HepG2 (cell line): ENCODE data around the gene AIDA. TPM values are rescaled to one million over a fixed set of nuclear protein-coding genes. Genes with fewer than 3 reads are reported as not detected.
A peak's percentile ranks its signal among the peaks of the same experiment; 100 is the strongest.

ENCODE experiments used
- ATAC-seq: fragments of 200-7000 bp; cut with Tn5 transposase; 3 replicates; pipeline ENCODE4 v1.9.1; 2020; ENCODE audit warnings: mild to moderate bottlenecking, moderate library complexity
- BruUV-seq: library from RNA; stranded (reverse); fragments of 400-500 nt; replicated peaks from 2 replicates; lab custom pipeline; 2021; lab: Mats Ljungman, UMichigan
- CTCF ChIA-PET: fragments of 300-600 bp; formaldehyde crosslinking; extraction: SDS; loops from one replicate; lab custom pipeline; 2021; ENCODE audit warnings: low total read pairs, inconsistent platforms, low intra/inter-chr PET ratio; lab: Yijun Ruan, JAX
- POLR2A ChIA-PET: fragments of 350-600 bp; sonication (Branson Sonifier 250); formaldehyde crosslinking; loops from one replicate; lab custom pipeline; 2020; ENCODE audit warnings: antibody characterized with exemption, inconsistent platforms; lab: Yijun Ruan, JAX
- DNase-seq: peaks from one replicate; pipeline ENCODE4 v3.0.0-alpha.2; 2015; ENCODE audit warnings: low spot score
- FAIRE-seq: peaks from 3 replicates; lab custom pipeline; 2011; peaks lifted over from hg19 to GRCh38; lab: Jason Lieb, UNC
- H2AFZ ChIP-seq: one replicate; pipeline ENCODE4 v1.6.1; 2011; ENCODE audit warnings: low read length, inconsistent platforms
- H3K27ac ChIP-seq: fragments of 300-600 bp; 3 replicates; pipeline ENCODE4 v1.8.0; 2011; ENCODE audit warnings: mixed run types, mild to moderate bottlenecking, mixed read lengths, low read length, inconsistent platforms; ENCODE audit not compliant: insufficient read depth; ENCODE audit errors: extremely low read length
- H3K27me3 ChIP-seq, 2 experiments: fragments of 200-600 bp in 1 of 2; 2 replicates in 1 of 2; 3 replicates in 1 of 2; pipeline versions ENCODE4 v1.6.0 to v1.8.0; 2011; ENCODE audit warnings: low read length in 2 of 2, mild to moderate bottlenecking in 2 of 2, moderate library complexity in 2 of 2, inconsistent platforms in 1 of 2; ENCODE audit not compliant: insufficient read depth in 2 of 2, control insufficient read depth in 1 of 2
- H3K36me3 ChIP-seq, 2 experiments: fragments of 200-600 bp in 1 of 2; replicated peaks in 1 of 2; 2 replicates in 1 of 2; 3 replicates in 1 of 2; pipeline versions ENCODE4 v1.5.1 to v1.8.0; 2011; ENCODE audit warnings: low read length in 2 of 2, inconsistent platforms in 1 of 2; ENCODE audit not compliant: insufficient read depth in 2 of 2, control insufficient read depth in 1 of 2
- H3K4me1 ChIP-seq: 2 replicates; pipeline ENCODE4 v1.5.1; 2012; ENCODE audit warnings: low read length, inconsistent platforms; ENCODE audit not compliant: insufficient read depth
- H3K4me2 ChIP-seq: 2 replicates; pipeline ENCODE4 v1.6.0; 2011; ENCODE audit warnings: low read depth, low read length, inconsistent platforms
- H3K4me3 ChIP-seq, 3 experiments: fragments of 200-600 bp in 1 of 3; sonication (generic), shearing (Covaris generic) in 1 of 3; replicated peaks in 1 of 3; 2 replicates each; pipeline ENCODE4 v1.5.1; 2011 to 2016; ENCODE audit warnings: low read length in 3 of 3, inconsistent platforms in 2 of 3, low read depth in 2 of 3, mild to moderate bottlenecking in 2 of 3, control low read depth in 1 of 3, mixed read lengths in 1 of 3; ENCODE audit not compliant: insufficient read depth in 1 of 3
- H3K79me2 ChIP-seq: one replicate; pipeline ENCODE4 v1.6.1; 2011; ENCODE audit warnings: low read length, inconsistent platforms; ENCODE audit not compliant: insufficient read depth
- H3K9ac ChIP-seq: 2 replicates; pipeline ENCODE4 v1.6.0; 2011; ENCODE audit warnings: mild to moderate bottlenecking, low read depth, low read length, inconsistent platforms; ENCODE audit not compliant: insufficient read depth
- H3K9me3 ChIP-seq: 2 replicates; pipeline ENCODE4 v1.5.1; 2012; ENCODE audit warnings: mild to moderate bottlenecking, low read length
- H4K20me1 ChIP-seq: 2 replicates; pipeline ENCODE4 v1.6.0; 2011; ENCODE audit warnings: inconsistent platforms, mild to moderate bottlenecking, low read length, moderate library complexity; ENCODE audit not compliant: insufficient read depth
- CEBPG ChIP-seq: IDR thresholded peaks from 2 replicates; pipeline ENCODE4 v1.6.1; 2016
- E2F5 ChIP-seq: sonication (generic); formaldehyde crosslinking; conservative IDR thresholded peaks from 2 replicates; pipeline ENCODE4 v1.4.0; 2020; ENCODE audit warnings: missing genetic modification reagents
- MED8 ChIP-seq: sonication (generic); formaldehyde crosslinking; IDR thresholded peaks from 2 replicates; pipeline ENCODE4 v1.8.1; 2023; ENCODE audit warnings: mild to moderate bottlenecking, missing genetic modification reagents; ENCODE audit not compliant: insufficient replicate concordance
- PRDM15 ChIP-seq: sonication (generic); formaldehyde crosslinking; IDR thresholded peaks from 2 replicates; pipeline ENCODE4 v1.4.0; 2020; ENCODE audit warnings: missing genetic modification reagents
- TMF1 ChIP-seq: sonication (generic); formaldehyde crosslinking; IDR thresholded peaks from 2 replicates; pipeline ENCODE4 v1.8.1; 2022; ENCODE audit warnings: low read depth, missing genetic modification reagents
- ZNF17 ChIP-seq: sonication (generic); formaldehyde crosslinking; IDR thresholded peaks from 2 replicates; pipeline ENCODE4 v1.5.0; 2020; ENCODE audit warnings: mild to moderate bottlenecking, missing genetic modification reagents
- ZNF557 ChIP-seq: sonication (generic); formaldehyde crosslinking; IDR thresholded peaks from 2 replicates; pipeline ENCODE4 v1.4.0; 2020; ENCODE audit warnings: missing genetic modification reagents
- ZNF644 ChIP-seq: IDR thresholded peaks from 2 replicates; pipeline ENCODE4 v1.6.1; 2016; ENCODE audit warnings: low read depth
- WGBS: methylation state at CpG from one replicate; pipeline ENCODE4 v1.1.6; 2017; ENCODE audit warnings: low lambda C conversion rate; 5-methylcytosine and 5-hydroxymethylcytosine counted together
- in situ Hi-C: cut with HindIII; loops from 2 replicates; pipeline ENCODE4 v1.10.0; 2017; ENCODE audit warnings: low pct_unique_long_range_greater_than_20kb; ENCODE audit not compliant: extremely low pct_ligation_motif_present
- intact Hi-C: fragments of 100-400 bp; cut with micrococcal nuclease; formaldehyde crosslinking; loops from one replicate; pipeline ENCODE4 v1.10.0; 2022; ENCODE audit not compliant: unreplicated experiment
- polyA plus RNA-seq, 8 experiments: library from polyadenylated mRNA; depleted of rRNA in 3 of 8; stranded (reverse) in 7 of 8; unstranded in 1 of 8; fragments of >200 nt; fragmentation: Illumina TruSeq in 4 of 8; extraction: Trizol in 4 of 8; gene quantifications; 2 replicates each; pipeline versions ENCODE4 v1.2.1 to v1.2.3, GENCODE V29; 2011 to 2016; ENCODE audit warnings: low read depth in 4 of 8, missing spikeins in 1 of 8, mixed read lengths in 1 of 8; ENCODE audit not compliant: insufficient read depth in 1 of 8
- total RNA-seq, 5 experiments: library from RNA; depleted of rRNA; stranded (reverse); fragments of >200 nt; fragmentation: Illumina TruSeq; extraction: Trizol; gene quantifications; 2 replicates each; pipeline ENCODE4 v1.2.3, GENCODE V29; 2016; ENCODE audit warnings: low read depth in 1 of 5

Gene AIDA
- total and polyA plus RNA-seq, 2 of the 13 experiments (the other 11 are each of a cell fraction or from before 2014, with no cell fraction given), result 17.5 to 35.4 TPM

GRCh38 chr1:222739929-222740328, 27.6 kb upstream of the AIDA start:
- Histone ChIP-seq H2AFZ (no peak overlapping the region), H3K4me3 (no peak overlapping the region), H3K36me3 (0 out of 5 replicates have a peak, but pooled peaks cover 0 to 6% of the 10 kb centered on the region in 2 experiments), H4K20me1 (no peaks in the 10 kb centered on the region), H3K79me2 (no peaks in the 10 kb centered on the region), H3K27ac (no peak overlapping the region), H3K9ac (no peak overlapping the region), H3K4me2 (no peak overlapping the region), H3K9me3 (no peaks in the 10 kb centered on the region), H3K27me3 (no peaks in the 10 kb centered on the region), H3K4me1 (no peaks in the 10 kb centered on the region)
- intact Hi-C loops, result loop anchor here (1.0 kb wide), 1 partner anchor 341 kb away; no protein-coding TSS in a partner anchor
- DNase-seq (no peak), FAIRE-seq (no peak), ATAC-seq (0 out of 3 replicates have a peak, but pooled peaks have one; percentile 28)
- POLR2A ChIA-PET, result no interaction called here
- CTCF ChIA-PET, result no interaction called here
- no TSS peak for BruUV-seq
- WGBS, result 6% methylated on average over 1 of the region's 1 CpG
- 0 out of 2 replicates have a peak, but pooled peaks have one; percentile 21 for TF ChIP-seq CEBPG (CRISPR knock-in tag)
- no peak for TF ChIP-seq ZNF17 (CRISPR knock-in tag)
- in situ Hi-C loops, result no loop called here

GRCh38 chr1:222739465-222739864, 27.2 kb upstream of the AIDA start:
- Histone ChIP-seq H3K4me3 (no peak overlapping the region), H3K4me2 (no peak overlapping the region), H3K27ac (no peak overlapping the region), H3K9ac (no peak overlapping the region), H2AFZ (no peak overlapping the region), H4K20me1 (no peaks in the 10 kb centered on the region), H3K9me3 (no peaks in the 10 kb centered on the region), H3K36me3 (0 out of 5 replicates have a peak, but pooled peaks cover 0 to 6% of the 10 kb centered on the region in 2 experiments), H3K4me1 (no peaks in the 10 kb centered on the region), H3K27me3 (no peaks in the 10 kb centered on the region), H3K79me2 (no peaks in the 10 kb centered on the region)
- DNase-seq, result no peak
- intact Hi-C loops (no loop called here), in situ Hi-C loops (no loop called here)
- TF ChIP-seq E2F5 (CRISPR knock-in tag), result no peak
- no peak for TF ChIP-seq TMF1 (CRISPR knock-in tag)
- TF ChIP-seq MED8 (CRISPR knock-in tag), result no peak
- TF ChIP-seq ZNF644 (CRISPR knock-in tag), result no peak
- no peak for TF ChIP-seq PRDM15 (CRISPR knock-in tag)
- no peak for TF ChIP-seq ZNF557
- ATAC-seq, result no peak
- no peak for FAIRE-seq
- 94% methylated on average over 2 of the region's 2 CpGs for WGBS
- BruUV-seq, result no TSS peak
- POLR2A ChIA-PET, result no interaction called here
- CTCF ChIA-PET, result no interaction called here
